ENCODE measurements around the gene SLC25A38.
"Not testable (repeated sequence)": the region's sequence is repeated elsewhere in the genome, so short reads cannot be mapped to it uniquely, and the experiment has no call there.

Gene SLC25A38

GRCh38 chr3:39383045-39383880 is at the start of gene SLC25A38:
Gene SLC25A38 (plus strand): TSS chr3:39383370. CDS start chr3:39383725, 355 bp downstream.
- DNase-seq (ENCODE audit: low spot score) = peak; percentile 82

GRCh38 chr3:39333607-39334006 is 49.6 kb upstream of the SLC25A38 start:
- DNase-seq (ENCODE audit: low spot score) = no peak

- no peak for DNase-seq (ENCODE audit: low spot score)
Measured at GRCh38 chr3:39334205-39334604, 49.0 kb upstream of the SLC25A38 start.

GRCh38 chr3:39338201-39338600 is 45.0 kb upstream of the SLC25A38 start:
- no peak for DNase-seq (ENCODE audit: low spot score)

GRCh38 chr3:39339086-39339485 is 44.1 kb upstream of the SLC25A38 start:
- DNase-seq (ENCODE audit: low spot score) = no peak

GRCh38 chr3:39343076-39343717 is 40.0 kb upstream of the SLC25A38 start:
- DNase-seq (ENCODE audit: low spot score) = no peak

- no peak for DNase-seq (ENCODE audit: low spot score)
Measured at GRCh38 chr3:39343760-39344159, 39.4 kb upstream of the SLC25A38 start.

GRCh38 chr3:39344746-39345344 is 38.3 kb upstream of the SLC25A38 start:
- DNase-seq (ENCODE audit: low spot score) = no peak

GRCh38 chr3:39346785-39347585 is 36.2 kb upstream of the SLC25A38 start:
- DNase-seq (ENCODE audit: low spot score) = peak; percentile 46

GRCh38 chr3:39347586-39347876 is 35.6 kb upstream of the SLC25A38 start:
- no peak for DNase-seq (ENCODE audit: low spot score)

GRCh38 chr3:39349080-39349479 is 34.1 kb upstream of the SLC25A38 start:
- DNase-seq (ENCODE audit: low spot score) = no peak

- no peak for DNase-seq (ENCODE audit: low spot score)
Measured at GRCh38 chr3:39350714-39351113, 32.5 kb upstream of the SLC25A38 start.

GRCh38 chr3:39351134-39351533 is 32.0 kb upstream of the SLC25A38 start:
- not testable (repeated sequence) for DNase-seq (ENCODE audit: low spot score)

GRCh38 chr3:39353168-39353927 is 29.8 kb upstream of the SLC25A38 start:
- not testable (repeated sequence) for DNase-seq (ENCODE audit: low spot score)

GRCh38 chr3:39358333-39358732 is 24.8 kb upstream of the SLC25A38 start:
- no peak for DNase-seq (ENCODE audit: low spot score)

- no peak for DNase-seq (ENCODE audit: low spot score)
Measured at GRCh38 chr3:39361252-39361927, 21.8 kb upstream of the SLC25A38 start.

GRCh38 chr3:39362192-39362591 is 21.0 kb upstream of the SLC25A38 start:
- DNase-seq (ENCODE audit: low spot score) = no peak

- DNase-seq (ENCODE audit: low spot score) = no peak
Measured at GRCh38 chr3:39362812-39363211, 20.4 kb upstream of the SLC25A38 start.

- not testable (repeated sequence) for DNase-seq (ENCODE audit: low spot score)
Measured at GRCh38 chr3:39370450-39370849, 12.7 kb upstream of the SLC25A38 start.

GRCh38 chr3:39372833-39373232 is 10.3 kb upstream of the SLC25A38 start:
- DNase-seq (ENCODE audit: low spot score) = no peak

Data from hematopoietic multipotent progenitor cell treated with erythropoietin and hydrocortisone succinate and interleukin-3 and kit ligand, for 15 days (in vitro differentiated cells).